Activated naive CD4-positive, alpha-beta T cell treated with anti-CD3 and anti-CD28 coated beads, Interleukin-2, amount 50 U/mL, for 72 hours (primary cell): ENCODE measurements around the gene FXYD1. TPM values are rescaled to one million over a fixed set of nuclear protein-coding genes. Genes with fewer than 3 reads are reported as not detected.

Source experiments
- ATAC-seq, 2 donors: fragments of 150-1000 bp; cut with Tn5 transposase; 2 replicates each; pipeline ENCODE4 v1.10.0; 2021; ENCODE audit warnings: mild to moderate bottlenecking in 2 of 2, moderate library complexity in 2 of 2
- DNase-seq, 2 donors: peaks; one replicate each; pipeline ENCODE4 v3.0.0; 2021 to 2022; ENCODE audit warnings: low spot score in 2 of 2
- H3K27ac Mint-ChIP-seq, 2 donors: one replicate each; pipeline ENCODE4 v1.8.0; 2022; ENCODE audit warnings: mild to moderate bottlenecking in 2 of 2, mixed read lengths in 2 of 2
- H3K36me3 Mint-ChIP-seq, 2 donors: one replicate each; pipeline ENCODE4 v1.8.0; 2022; ENCODE audit warnings: mixed read lengths in 2 of 2
- H3K9me3 Mint-ChIP-seq, 2 donors: one replicate each; pipeline ENCODE4 v1.8.0; 2022; ENCODE audit warnings: mixed read lengths in 2 of 2
- total RNA-seq, 2 donors: library from RNA; stranded (reverse); gene quantifications; one replicate each; pipeline ENCODE4 v1.2.3, GENCODE V29; 2022

FXYD1 gene
- total RNA-seq, 2 donors from 2014 or later = 1.4 to 2.1 TPM

GRCh38 chr19:35130761-35131720 lies 7.6 kb upstream of the FXYD1 start:
- no peaks in the 10 kb centered on the region for H3K36me3 Mint-ChIP-seq
- H3K27ac Mint-ChIP-seq = no peak overlapping the region
- peaks cover 10 to 11% of the 10 kb centered on the region in 2 donors for H3K9me3 Mint-ChIP-seq
- ATAC-seq (no peak), DNase-seq (no peak)

DNA sequence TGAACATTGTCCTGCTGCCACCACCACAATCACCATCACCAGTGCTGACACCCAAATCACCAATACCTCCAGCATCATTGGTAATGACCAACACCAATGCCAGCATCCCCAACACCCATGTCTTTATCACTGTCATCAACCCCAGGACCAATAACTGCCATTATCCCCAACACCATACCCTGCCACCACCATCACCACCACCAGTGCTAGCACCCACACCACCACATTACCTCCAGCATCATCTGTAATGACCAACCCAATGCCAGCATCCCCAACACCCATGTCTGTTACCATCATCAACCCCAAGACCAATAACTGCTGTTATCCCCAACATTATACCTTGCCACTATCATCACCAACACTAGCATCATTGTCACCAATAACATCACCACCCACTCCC lies 6.4 kb upstream of the FXYD1 start:
- DNase-seq (no peak), ATAC-seq (no peak)
- no peak overlapping the region for H3K27ac Mint-ChIP-seq
- H3K9me3 Mint-ChIP-seq = peaks cover 10 to 11% of the 10 kb centered on the region in 2 donors
- no peaks in the 10 kb centered on the region for H3K36me3 Mint-ChIP-seq

GRCh38 chr19:35133826-35134225 lies 4.8 kb upstream of the FXYD1 start:
- Mint-ChIP-seq H3K9me3 (peaks cover 10 to 11% of the 10 kb centered on the region in 2 donors), H3K36me3 (no peaks in the 10 kb centered on the region), H3K27ac (no peak overlapping the region)
- no peak for ATAC-seq
- no peak for DNase-seq

DNA sequence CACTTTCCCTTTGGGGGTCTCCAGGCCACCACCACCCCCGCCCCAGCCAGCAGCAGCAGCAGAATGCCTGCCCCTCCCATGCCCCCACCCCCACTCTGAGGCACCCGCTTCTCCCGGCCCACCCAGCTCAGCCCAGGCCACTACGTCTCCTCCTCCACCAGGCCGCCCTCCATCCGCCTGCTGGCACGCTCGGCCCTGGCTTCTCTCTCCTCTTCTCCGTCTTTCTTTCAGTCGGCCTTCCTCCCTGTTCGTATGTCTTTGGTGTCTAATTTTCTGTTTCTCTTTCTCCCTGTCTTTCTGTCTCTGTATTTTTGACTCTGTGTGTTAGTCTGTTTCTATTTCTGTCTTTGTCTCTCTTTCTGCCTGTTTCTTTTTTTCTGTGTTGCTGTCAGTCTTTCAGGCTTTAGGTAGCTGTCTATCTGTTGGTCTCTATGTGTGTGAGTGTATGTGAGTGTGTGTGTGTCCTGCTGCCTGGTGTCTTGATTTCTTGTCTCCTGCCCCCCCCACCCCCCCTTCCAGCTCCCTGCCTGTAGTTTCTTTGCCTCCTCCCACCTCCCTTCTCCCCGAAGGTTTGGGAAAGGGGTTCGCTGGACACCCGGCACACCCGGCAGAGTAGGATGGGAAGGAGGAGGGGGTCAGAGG lies 3.9 kb upstream of the FXYD1 start, which contains the start of gene LGI4:
Gene LGI4 (minus strand): TSS at position 459 of the 642 bp plus-strand sequence. CDS start 379 bp downstream, at position 80.
- H3K9me3 Mint-ChIP-seq = peaks cover 10 to 11% of the 10 kb centered on the region in 2 donors
- no peaks in the 10 kb centered on the region for H3K36me3 Mint-ChIP-seq
- DNase-seq = no peak
- H3K27ac Mint-ChIP-seq = peak within 1 kb of the TSS in 1 of 2 donors; percentile 5
- no peak for ATAC-seq

DNA sequence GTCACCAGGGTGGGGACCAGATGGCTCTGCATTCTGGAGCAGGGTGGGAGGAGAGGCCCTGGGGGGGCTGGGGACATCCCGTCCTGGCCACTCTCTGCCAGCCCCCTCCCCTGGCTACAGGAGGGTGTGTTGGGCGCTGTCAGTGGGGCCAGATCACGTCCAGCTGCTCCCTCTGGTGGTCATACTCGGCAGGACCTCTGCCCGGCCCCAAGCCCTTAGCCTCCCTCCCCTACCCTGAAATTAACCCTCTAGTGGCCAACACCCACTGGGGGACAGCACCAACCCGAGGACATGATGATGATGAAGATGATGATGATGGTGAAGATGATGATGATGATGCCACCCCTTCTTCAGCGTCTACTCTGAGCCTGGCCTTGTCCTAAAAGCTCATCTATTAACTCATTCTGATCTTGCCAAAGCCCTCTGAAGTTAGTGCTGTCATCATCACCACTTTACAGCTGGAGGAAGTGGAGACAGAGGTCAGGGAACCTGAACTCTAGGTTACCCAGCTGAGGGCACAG lies 3.2 kb upstream of the FXYD1 start:
- peaks cover 10 to 11% of the 10 kb centered on the region in 2 donors for H3K9me3 Mint-ChIP-seq
- no peak overlapping the region for H3K27ac Mint-ChIP-seq

DNA sequence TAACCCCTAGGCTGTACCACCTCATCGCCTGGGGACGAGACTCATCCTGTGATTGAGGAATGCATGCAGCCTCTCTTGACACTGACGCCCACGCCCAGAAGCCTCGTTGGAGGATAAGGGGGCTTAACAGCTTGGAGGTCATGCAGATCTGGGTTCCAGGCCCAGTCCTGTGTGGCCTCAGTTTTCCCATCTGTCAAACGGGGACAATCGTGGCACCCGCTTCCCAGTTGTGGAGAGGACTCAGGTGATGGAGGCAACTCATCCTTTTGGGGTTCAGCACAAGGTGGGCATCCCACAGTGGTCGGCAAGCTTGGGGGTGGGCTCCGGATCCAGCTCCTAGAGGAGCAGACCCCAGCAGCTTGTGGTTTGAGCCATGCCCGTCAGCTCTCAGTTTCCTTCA lies 2.4 kb upstream of the FXYD1 start:
- H3K36me3 Mint-ChIP-seq = no peaks in the 10 kb centered on the region

More for the DNA sequence above, 3.2 kb upstream of the FXYD1 start:
- H3K36me3 Mint-ChIP-seq = no peaks in the 10 kb centered on the region
- DNase-seq (peak in 1 of 2 donors; percentile 79), ATAC-seq (peak; percentile 91 to 92)

GRCh38 chr19:35136977-35137702 lies 1.5 kb upstream of the FXYD1 start:
- no peak for DNase-seq
- H3K36me3 Mint-ChIP-seq = no peaks in the 10 kb centered on the region
- H3K9me3 Mint-ChIP-seq = peaks cover 10 to 11% of the 10 kb centered on the region in 2 donors
- H3K27ac Mint-ChIP-seq = no peak overlapping the region
- no peak for ATAC-seq

More for the DNA sequence above, 2.4 kb upstream of the FXYD1 start:
- DNase-seq (no peak), ATAC-seq (no peak)
- H3K9me3 Mint-ChIP-seq = peaks cover 10 to 11% of the 10 kb centered on the region in 2 donors
- no peak overlapping the region for H3K27ac Mint-ChIP-seq

DNA sequence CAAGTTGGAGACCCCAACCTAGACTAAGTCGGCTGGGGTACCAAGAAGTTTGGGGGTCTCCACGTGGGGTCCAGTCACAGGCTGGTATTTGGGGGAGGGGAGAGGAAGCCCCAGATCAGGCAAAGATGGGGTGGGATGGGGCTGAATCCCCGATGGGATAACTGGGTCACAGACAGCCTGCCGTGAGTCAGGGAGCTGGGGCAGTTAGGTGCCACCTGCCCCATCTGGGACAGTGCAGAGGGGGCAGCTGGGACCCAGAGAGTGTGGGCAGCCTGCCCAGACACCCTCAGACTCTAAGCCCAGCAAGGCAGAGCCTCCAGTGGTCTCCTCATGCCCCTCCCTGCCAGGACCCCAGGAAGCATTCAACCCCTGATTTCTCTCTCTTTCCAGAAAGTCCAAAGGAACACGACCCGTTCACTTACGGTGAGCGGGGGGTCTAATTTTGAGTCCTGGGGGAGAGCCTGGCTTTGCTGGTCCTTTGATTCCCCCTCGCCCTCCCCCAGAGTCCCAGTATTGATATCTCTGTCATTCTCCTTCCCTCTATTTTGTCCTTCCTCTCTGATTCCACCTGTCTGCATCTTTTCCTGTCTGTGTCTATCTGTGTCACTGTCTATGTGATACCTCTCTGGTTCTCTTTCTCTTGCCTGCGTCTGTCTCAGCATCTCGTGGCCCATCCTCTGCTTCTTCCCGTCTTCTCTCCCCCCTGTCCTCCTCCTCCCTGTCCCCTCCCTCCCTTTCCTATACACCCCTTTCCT lies 1.8 kb downstream of the FXYD1 start:
- no peak overlapping the region for H3K27ac Mint-ChIP-seq
- no peak for DNase-seq
- ATAC-seq = no peak
- no peaks in the 10 kb centered on the region for H3K9me3 Mint-ChIP-seq
- no peaks in the 10 kb centered on the region for H3K36me3 Mint-ChIP-seq

DNA sequence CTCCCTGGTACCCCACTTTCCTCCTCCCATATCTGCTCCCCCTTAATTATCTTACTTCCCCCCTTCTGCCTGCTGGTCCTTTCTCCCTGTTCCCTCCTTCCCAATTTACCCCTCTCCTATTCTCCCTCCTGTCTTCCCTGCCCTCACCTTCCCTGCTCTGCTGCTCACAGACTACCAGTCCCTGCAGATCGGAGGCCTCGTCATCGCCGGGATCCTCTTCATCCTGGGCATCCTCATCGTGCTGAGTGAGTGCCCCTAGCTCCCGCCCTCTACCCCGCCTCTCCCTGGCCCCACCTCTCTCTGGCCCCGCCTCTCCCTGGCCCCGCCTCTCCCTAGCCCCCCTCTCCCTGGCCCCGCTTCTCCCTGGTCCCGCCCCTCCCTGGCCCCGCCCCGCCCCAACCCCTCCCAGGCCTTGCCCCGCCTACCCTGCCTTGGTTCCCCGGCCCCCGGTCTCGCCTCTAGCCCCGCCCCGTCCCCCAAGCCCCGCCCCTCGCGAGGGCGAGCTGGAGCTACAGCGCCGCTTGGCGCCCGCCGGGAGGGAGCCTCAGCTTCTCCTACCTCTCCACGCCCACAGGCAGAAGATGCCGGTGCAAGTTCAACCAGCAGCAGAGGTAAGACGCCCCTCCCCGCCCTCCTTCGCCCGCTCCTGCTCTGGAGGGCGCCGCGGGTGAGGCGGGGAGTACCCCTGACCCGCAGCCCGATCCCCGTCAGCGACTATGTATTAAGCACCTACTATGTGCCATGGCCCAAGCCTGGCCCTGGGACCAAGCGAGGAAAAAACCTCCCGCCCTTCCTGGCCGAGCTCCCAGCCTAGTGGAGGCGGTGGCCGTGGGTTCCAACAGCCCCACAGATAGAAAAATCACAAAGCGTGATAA lies 2.6 kb downstream of the FXYD1 start:
- peak; percentile 91 to 98 for DNase-seq
- no peaks in the 10 kb centered on the region for H3K36me3 Mint-ChIP-seq
- peak; percentile 85 to 90 for ATAC-seq
- H3K9me3 Mint-ChIP-seq = no peaks in the 10 kb centered on the region
- H3K27ac Mint-ChIP-seq = peak overlapping the region in 1 of 2 donors; percentile 90

- H3K27ac Mint-ChIP-seq = peak overlapping the region in 1 of 2 donors; percentile 90
- DNase-seq (no peak), ATAC-seq (no peak)
- no peaks in the 10 kb centered on the region for H3K9me3 Mint-ChIP-seq
- H3K36me3 Mint-ChIP-seq = no peaks in the 10 kb centered on the region
Measured at GRCh38 chr19:35141837-35142605, 3.4 kb downstream of the FXYD1 start.

DNA sequence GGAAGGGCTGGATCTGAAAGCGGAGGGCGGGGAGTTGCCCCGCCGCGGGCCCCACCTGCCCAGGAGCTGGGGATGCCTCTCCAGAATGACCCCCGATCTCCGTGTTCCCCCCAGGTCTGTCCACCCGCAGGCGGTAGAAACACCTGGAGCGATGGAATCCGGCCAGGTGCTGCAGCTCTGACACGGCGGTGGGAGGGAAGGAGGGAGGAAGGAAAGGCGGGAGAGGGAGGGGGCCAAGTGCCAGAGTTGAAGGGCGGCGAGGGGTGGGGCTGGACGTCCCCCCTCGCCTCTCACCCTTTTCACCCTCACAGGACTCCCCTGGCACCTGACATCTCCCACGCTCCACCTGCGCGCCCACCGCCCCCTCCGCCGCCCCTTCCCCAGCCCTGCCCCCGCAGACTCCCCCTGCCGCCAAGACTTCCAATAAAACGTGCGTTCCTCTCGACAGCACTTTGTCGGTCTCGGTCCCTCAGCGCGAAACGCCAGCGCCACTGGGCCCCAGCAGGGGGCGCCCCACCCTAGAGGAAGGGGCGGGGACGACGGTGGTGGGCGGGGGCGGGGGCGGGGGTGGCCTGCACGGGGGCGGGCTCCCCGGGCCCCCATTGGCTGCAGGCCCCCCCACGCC lies 4.1 kb downstream of the FXYD1 start:
- H3K36me3 Mint-ChIP-seq = no peaks in the 10 kb centered on the region
- H3K27ac Mint-ChIP-seq = no peak overlapping the region

GRCh38 chr19:35143231-35143715 lies 4.6 kb downstream of the FXYD1 start, which contains the start of gene FXYD7:
Gene FXYD7, plus strand, starts transcription at chr19:35143255. Its CDS starts 79 bp downstream, at chr19:35143334.
- Mint-ChIP-seq H3K9me3 (no peaks in the 10 kb centered on the region), H3K36me3 (no peaks in the 10 kb centered on the region), H3K27ac (no peak within 1 kb of the TSS)
- DNase-seq = no peak
- ATAC-seq = no peak

More for the DNA sequence above, 4.1 kb downstream of the FXYD1 start:
- H3K9me3 Mint-ChIP-seq = no peaks in the 10 kb centered on the region
- ATAC-seq = peak; percentile 11 to 25
- DNase-seq = peak in 1 of 2 donors; percentile 86

GRCh38 chr19:35143818-35144217 lies 5.2 kb downstream of the FXYD1 start:
- Mint-ChIP-seq H3K36me3 (no peaks in the 10 kb centered on the region), H3K27ac (no peak overlapping the region), H3K9me3 (no peaks in the 10 kb centered on the region)
- ATAC-seq (no peak), DNase-seq (no peak)

DNA sequence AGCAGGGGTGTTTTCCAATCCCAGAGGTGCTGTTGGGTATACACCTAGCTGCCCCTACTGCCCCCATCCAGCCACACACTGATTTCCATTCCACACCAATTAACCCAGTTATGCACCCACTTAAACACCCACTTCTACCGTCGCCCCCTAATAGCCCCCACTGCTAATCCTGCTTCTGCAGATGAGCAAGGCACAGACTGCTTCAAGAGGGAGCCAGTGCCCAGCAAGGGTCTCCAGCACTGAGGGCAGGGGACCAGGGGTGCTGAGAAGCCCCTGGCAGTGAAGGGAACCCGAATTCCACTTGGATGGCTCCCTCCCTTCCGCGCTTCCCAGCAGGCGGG lies 5.6 kb downstream of the FXYD1 start:
- ATAC-seq = no peak
- no peaks in the 10 kb centered on the region for H3K36me3 Mint-ChIP-seq
- no peak for DNase-seq
- H3K9me3 Mint-ChIP-seq = no peaks in the 10 kb centered on the region
- no peak overlapping the region for H3K27ac Mint-ChIP-seq
